NAMALWA (cell line): Measurements from ENCODE around the gene PDE4D.

ENCODE experiments used
- DNase-seq: peaks from one replicate; pipeline ENCODE4 v3.0.0-alpha.2; 2015; ENCODE audit warnings: low spot score

PDE4D gene

GRCh38 chr5:59838989-59839388, 54.5 kb downstream of the PDE4D start:
- DNase-seq = no peak

- no peak for DNase-seq
Measured at GRCh38 chr5:59838067-59838466, 55.5 kb downstream of the PDE4D start.

GRCh38 chr5:59837071-59837470, 56.5 kb downstream of the PDE4D start:
- DNase-seq = no peak

GRCh38 chr5:59835800-59836199, 57.7 kb downstream of the PDE4D start:
- no peak for DNase-seq

- DNase-seq = no peak
Measured at GRCh38 chr5:59833448-59833847, 60.1 kb downstream of the PDE4D start.

GRCh38 chr5:59832577-59833301, 60.8 kb downstream of the PDE4D start:
- no peak for DNase-seq

- DNase-seq = no peak
Measured at GRCh38 chr5:59831326-59832010, 62.1 kb downstream of the PDE4D start.

GRCh38 chr5:59830536-59831200, 62.9 kb downstream of the PDE4D start:
- DNase-seq = no peak

- DNase-seq = no peak
Measured at GRCh38 chr5:59829922-59830321, 63.6 kb downstream of the PDE4D start.

- DNase-seq = no peak
Measured at GRCh38 chr5:59829386-59829785, 64.1 kb downstream of the PDE4D start.

GRCh38 chr5:59828623-59829022, 64.9 kb downstream of the PDE4D start:
- DNase-seq = no peak

- DNase-seq = no peak
Measured at GRCh38 chr5:59826996-59827395, 66.5 kb downstream of the PDE4D start.

- DNase-seq = no peak
Measured at GRCh38 chr5:59823420-59823819, 70.1 kb downstream of the PDE4D start.

GRCh38 chr5:59819806-59820205, 73.7 kb downstream of the PDE4D start:
- no peak for DNase-seq

GRCh38 chr5:59817536-59817935, 76.0 kb downstream of the PDE4D start:
- no peak for DNase-seq

- DNase-seq = no peak
Measured at GRCh38 chr5:59816654-59817300, 76.7 kb downstream of the PDE4D start.

GRCh38 chr5:59814537-59814872, 79.0 kb downstream of the PDE4D start:
- DNase-seq = no peak

- peak; percentile 83 for DNase-seq
Measured at GRCh38 chr5:59813761-59814536, 79.6 kb downstream of the PDE4D start.

GRCh38 chr5:59810041-59810440, 83.5 kb downstream of the PDE4D start:
- peak; percentile 68 for DNase-seq

GRCh38 chr5:59807806-59808205, 85.7 kb downstream of the PDE4D start:
- DNase-seq = no peak

GRCh38 chr5:59800347-59800893, 93.1 kb downstream of the PDE4D start:
- peak; percentile 3 for DNase-seq
